Spleen (tissue), 11 donors: ENCODE data around the gene ELP5. TPM values are rescaled to one million over a fixed set of nuclear protein-coding genes. Genes with fewer than 3 reads are reported as not detected.
A peak's percentile ranks its signal among the peaks of the same experiment; 100 is the strongest.

Experiments used
- DNase-seq: peaks from one replicate; pipeline ENCODE4 v3.0.0-alpha.2; 2020
- H3K27ac ChIP-seq, 8 donors: fragments of 200-600 bp; sonication (generic) in 7 of 8; 1 replicate in 4 of 8; 2 replicates in 4 of 8; pipeline versions ENCODE4 v1.5.0 to v1.8.0; 2016 to 2021; ENCODE audit warnings: inconsistent platforms in 4 of 8, mild to moderate bottlenecking in 4 of 8, moderate library complexity in 1 of 8
- H3K27me3 ChIP-seq, 7 donors: fragments of 200-600 bp; sonication (generic) in 6 of 7; replicated peaks in 1 of 7; 1 replicate in 4 of 7; 2 replicates in 3 of 7; pipeline versions ENCODE4 v1.5.0 to v1.8.0; 2016 to 2021; ENCODE audit warnings: inconsistent platforms in 3 of 7, mild to moderate bottlenecking in 1 of 7
- H3K36me3 ChIP-seq, 6 donors: fragments of 200-600 bp; sonication (generic) in 5 of 6; 1 replicate in 4 of 6; 2 replicates in 2 of 6; pipeline versions ENCODE4 v1.5.0 to v1.8.0; 2016 to 2021; ENCODE audit warnings: inconsistent platforms in 2 of 6
- H3K4me1 ChIP-seq, 6 donors: fragments of 200-600 bp; sonication (generic) in 5 of 6; 1 replicate in 3 of 6; 2 replicates in 3 of 6; pipeline versions ENCODE4 v1.5.0 to v1.8.0; 2016 to 2021; ENCODE audit warnings: inconsistent platforms in 3 of 6
- H3K4me3 ChIP-seq, 8 donors: fragments of 200-600 bp; sonication (generic) in 7 of 8; 1 replicate in 4 of 8; 2 replicates in 4 of 8; pipeline versions ENCODE4 v1.5.0 to v1.8.0; 2016 to 2021; ENCODE audit warnings: inconsistent platforms in 4 of 8, mild to moderate bottlenecking in 4 of 8, moderate library complexity in 2 of 8
- H3K9me3 ChIP-seq, 8 donors: fragments of 200-600 bp; sonication (generic) in 7 of 8; 1 replicate in 4 of 8; 2 replicates in 4 of 8; pipeline versions ENCODE4 v1.5.0 to v1.8.0; 2016 to 2021; ENCODE audit warnings: inconsistent platforms in 4 of 8
- POLR2A ChIP-seq, 3 donors: fragments of 450-650 bp; IDR thresholded peaks; one replicate each; pipeline ENCODE4 v1.5.1; 2017; ENCODE audit warnings: antibody characterized with exemption in 3 of 3, mild to moderate bottlenecking in 1 of 3
- POLR2AphosphoS5 ChIP-seq, 3 donors: sonication (generic); formaldehyde crosslinking; IDR thresholded peaks; one replicate each; pipeline ENCODE4 v1.5.1; 2017; ENCODE audit warnings: antibody characterized with exemption in 3 of 3
- WGBS, 5 donors: extraction: QIAGEN DNeasy Blood & Tissue Kit in 3 of 5; methylation state at CpG; one replicate each; pipeline versions ENCODE4 v1.1.5 to v1.1.7; 2013 to 2018; 5-methylcytosine and 5-hydroxymethylcytosine counted together
- intact Hi-C: fragments of 100-400 bp; cut with DNase I; formaldehyde crosslinking; loops from one replicate; pipeline ENCODE4 v1.15.0; 2023; ENCODE audit warnings: low total_unique reads
- polyA plus RNA-seq, 3 donors: library from polyadenylated mRNA; stranded (reverse); fragments of 200-250 nt; gene quantifications; one replicate each; pipeline ENCODE4 v1.2.1, GENCODE V29; 2013
- total RNA-seq, 7 donors: library from RNA; depleted of rRNA in 3 of 7; stranded (reverse); fragments of >200 nt in 3 of 7; fragmentation: NEBNext Ultra II Directional in 4 of 7; extraction: Animal tissue kit (Norgen Biotek cat#: 25700) in 4 of 7; gene quantifications; one replicate each; pipeline versions ENCODE4 v1.1.0 to v1.2.1, GENCODE V29; 2016 to 2021
- TF ChIP-seq, protein P1 (sequence below), 11 experiments: fragments of 200-600 bp in 7 of 11; fragments of 450-650 bp in 4 of 11; sonication (generic) in 4 of 11; IDR thresholded peaks in 8 of 11; conservative IDR thresholded peaks in 3 of 11; 1 replicate in 7 of 11; 2 replicates in 4 of 11; pipeline versions ENCODE4 v1.4.0 to v1.8.0; 2016 to 2021; ENCODE audit warnings: antibody characterized with exemption in 11 of 11, inconsistent platforms in 4 of 11, mild to moderate bottlenecking in 1 of 11
- donor health status: healthy with polysubstance abuse.
- donor health status: DM: no; HTN: no; CAD: no; lungs with moderate emphysema.
- donor health status: DM: no; HTN: no; CAD: no.
- donor health status: Bipolar disorder and iron deficiency.
- donor health status: healthy.
- donor health status: DM: no; HTN: no; CAD: no.
- donor health status: DM: yes; HTN: yes; CAD: no.

ELP5 gene
- total and polyA plus RNA-seq, 10 donors = 22.1 to 40.3 (median 36.7) TPM

DNA sequence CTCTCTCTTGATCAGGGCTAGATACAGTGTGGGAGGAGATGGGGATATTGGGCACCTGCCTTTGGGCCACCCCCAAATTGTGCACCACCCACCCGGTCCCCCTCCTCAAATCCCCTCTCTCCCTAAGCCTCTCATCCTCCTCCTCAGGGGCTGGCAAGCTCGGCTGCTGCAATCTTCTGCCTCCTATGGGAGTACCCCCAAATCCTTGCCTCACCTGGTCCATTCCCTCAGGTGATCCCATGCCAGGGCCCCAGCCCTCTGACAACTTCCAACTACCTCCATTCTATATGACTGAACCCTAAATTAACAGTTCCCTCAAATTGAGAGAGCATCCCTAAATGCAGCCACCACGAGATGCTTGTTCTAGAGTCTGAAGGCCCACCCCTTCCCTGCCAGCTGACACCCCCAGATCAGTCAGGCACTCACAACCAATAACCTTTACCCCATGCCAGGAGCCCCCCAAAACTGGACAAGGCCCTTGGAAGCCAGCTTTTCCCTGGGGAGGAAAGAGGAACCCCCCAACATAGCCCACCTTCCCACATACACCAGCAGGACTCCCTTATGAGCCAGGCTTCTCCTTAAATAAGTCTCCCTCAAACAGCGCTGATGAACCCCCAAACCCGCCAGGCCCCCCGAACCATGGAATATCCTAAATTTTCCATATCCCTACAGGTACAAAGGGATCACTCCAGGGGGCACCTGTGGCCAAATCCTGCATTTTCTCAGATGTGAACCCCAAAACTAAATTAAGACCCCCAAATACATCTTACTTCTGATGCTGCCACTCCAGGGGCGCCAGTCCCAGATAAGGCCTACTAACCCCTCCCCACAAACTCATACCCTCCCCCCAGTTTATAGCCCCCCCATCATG lies 35.5 kb upstream of the ELP5 start:
- Histone ChIP-seq H3K4me3 (peak overlapping the region in 7 of 8 donors; percentile 20 to 87 (median 40)), H3K27me3 (no peaks in the 10 kb centered on the region), H3K9me3 (no peaks in the 10 kb centered on the region), H3K27ac (peak overlapping the region in 7 of 8 donors; percentile 61 to 99 (median 73)), H3K4me1 (peaks cover 45 to 85% (median 74%) of the 10 kb centered on the region in 6 donors), H3K36me3 (peaks cover 0 to 7% (median 0%) of the 10 kb centered on the region in 6 donors)
- WGBS, 5 donors = 22 to 28% (median 24%) methylated on average over 7 of the region's 7 CpGs
- no peak for DNase-seq
- TF ChIP-seq POLR2A (IDR thresholded peaks at IDR 0.05) (no peak), POLR2AphosphoS5 (IDR thresholded peaks at IDR 0.05) (no peak)
- TF ChIP-seq, protein P1, sequence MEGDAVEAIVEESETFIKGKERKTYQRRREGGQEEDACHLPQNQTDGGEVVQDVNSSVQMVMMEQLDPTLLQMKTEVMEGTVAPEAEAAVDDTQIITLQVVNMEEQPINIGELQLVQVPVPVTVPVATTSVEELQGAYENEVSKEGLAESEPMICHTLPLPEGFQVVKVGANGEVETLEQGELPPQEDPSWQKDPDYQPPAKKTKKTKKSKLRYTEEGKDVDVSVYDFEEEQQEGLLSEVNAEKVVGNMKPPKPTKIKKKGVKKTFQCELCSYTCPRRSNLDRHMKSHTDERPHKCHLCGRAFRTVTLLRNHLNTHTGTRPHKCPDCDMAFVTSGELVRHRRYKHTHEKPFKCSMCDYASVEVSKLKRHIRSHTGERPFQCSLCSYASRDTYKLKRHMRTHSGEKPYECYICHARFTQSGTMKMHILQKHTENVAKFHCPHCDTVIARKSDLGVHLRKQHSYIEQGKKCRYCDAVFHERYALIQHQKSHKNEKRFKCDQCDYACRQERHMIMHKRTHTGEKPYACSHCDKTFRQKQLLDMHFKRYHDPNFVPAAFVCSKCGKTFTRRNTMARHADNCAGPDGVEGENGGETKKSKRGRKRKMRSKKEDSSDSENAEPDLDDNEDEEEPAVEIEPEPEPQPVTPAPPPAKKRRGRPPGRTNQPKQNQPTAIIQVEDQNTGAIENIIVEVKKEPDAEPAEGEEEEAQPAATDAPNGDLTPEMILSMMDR (IDR thresholded peaks at IDR 0.05 in 8 of 11, conservative IDR thresholded peaks at IDR 0.05 in 3 of 11) = no peak
- intact Hi-C loops = no loop called here

DNA sequence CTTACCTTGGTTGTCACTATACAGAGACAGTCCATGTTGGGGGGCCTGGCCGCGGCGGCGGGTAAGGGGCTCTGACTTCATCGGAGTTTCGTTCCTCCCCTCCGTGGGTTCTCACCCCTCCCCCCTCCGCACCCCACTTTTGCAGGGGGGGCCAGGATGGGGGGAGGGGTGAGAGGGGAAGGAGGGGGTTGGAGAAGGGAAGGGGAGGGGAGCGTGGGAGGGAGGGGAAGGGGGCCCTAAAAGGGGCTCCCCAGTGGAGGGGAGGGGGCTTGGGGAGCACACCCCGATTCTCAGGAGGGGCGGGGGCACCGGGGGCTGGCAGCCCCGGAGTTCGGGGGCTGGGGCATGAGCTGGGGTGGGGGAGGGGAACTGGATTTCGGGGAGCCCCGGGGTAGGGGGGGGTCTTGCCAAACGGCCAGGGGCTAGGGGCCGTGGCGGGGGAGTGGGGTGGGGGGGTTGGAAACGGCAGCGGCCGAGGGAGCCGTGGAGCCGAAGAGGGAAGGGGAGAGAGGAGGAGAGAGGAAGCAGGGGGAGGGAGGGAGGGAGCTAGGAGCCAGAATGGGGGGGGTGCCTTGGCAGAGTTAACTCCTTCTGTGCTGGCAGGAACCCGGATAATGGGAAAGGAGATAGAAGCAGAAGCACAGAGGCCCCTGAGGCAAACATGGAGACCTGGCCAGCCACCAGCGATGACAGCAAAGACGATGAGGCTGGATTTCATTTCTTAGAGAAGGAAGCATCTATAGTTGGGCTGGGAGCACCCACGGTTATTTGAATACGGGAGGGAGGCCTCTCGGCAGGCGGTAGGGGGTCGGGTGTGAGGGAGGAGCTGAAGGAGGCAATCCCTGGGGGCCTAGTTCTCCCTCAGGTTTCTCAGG lies 34.7 kb upstream of the ELP5 start:
- H3K9me3 ChIP-seq = no peaks in the 10 kb centered on the region
- intact Hi-C loops = no loop called here
- peak overlapping the region; percentile 19 to 99 (median 72) for H3K27ac ChIP-seq
- WGBS, 5 donors = 2 to 4% (median 3%) methylated on average over 25 to 32 of the region's 32 CpGs
- H3K36me3 ChIP-seq = peaks cover 0 to 16% (median 4%) of the 10 kb centered on the region in 6 donors
- no peaks in the 10 kb centered on the region for H3K27me3 ChIP-seq
- H3K4me1 ChIP-seq = peaks cover 45 to 89% (median 81%) of the 10 kb centered on the region in 6 donors
- peak overlapping the region in 7 of 8 donors; percentile 20 to 87 (median 40) for H3K4me3 ChIP-seq
- no peak for DNase-seq
- TF ChIP-seq POLR2AphosphoS5 (IDR thresholded peaks at IDR 0.05) = no peak

DNA sequence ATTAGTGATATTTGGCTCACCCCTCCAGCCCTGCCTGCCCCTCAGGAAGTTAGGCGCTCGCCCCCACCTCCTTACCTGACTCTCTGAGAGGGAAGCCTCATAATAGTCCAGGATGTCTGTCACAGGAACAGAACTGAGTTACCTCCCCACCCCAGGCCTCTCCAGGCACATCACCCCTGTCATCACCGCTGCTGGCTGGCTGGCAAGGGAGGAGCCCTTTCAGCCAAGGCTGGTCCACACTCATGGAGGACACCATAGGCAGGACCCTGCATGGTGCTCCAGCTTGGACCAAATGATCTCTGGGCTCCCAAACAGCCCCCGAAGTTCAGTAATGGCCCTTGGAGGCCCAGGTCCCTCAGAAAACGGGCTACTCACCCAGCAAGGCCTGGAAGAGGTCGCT lies 33.8 kb upstream of the ELP5 start:
- Histone ChIP-seq H3K4me1 (peaks cover 45 to 95% (median 79%) of the 10 kb centered on the region in 6 donors), H3K36me3 (peaks cover 0 to 24% (median 13%) of the 10 kb centered on the region in 6 donors), H3K27me3 (no peaks in the 10 kb centered on the region), H3K9me3 (no peaks in the 10 kb centered on the region), H3K27ac (peak overlapping the region; percentile 19 to 99 (median 80)), H3K4me3 (peak overlapping the region in 4 of 8 donors; percentile 40 to 87 (median 50))
- TF ChIP-seq POLR2AphosphoS5 (IDR thresholded peaks at IDR 0.05) (peak in 1 of 3 donors; percentile 11), POLR2A (IDR thresholded peaks at IDR 0.05) (no peak)
- TF ChIP-seq, protein P1 (IDR thresholded peaks at IDR 0.05 in 8 of 11, conservative IDR thresholded peaks at IDR 0.05 in 3 of 11) = no peak
- no peak for DNase-seq
- WGBS, 5 donors = 53 to 73% (median 60%) methylated on average over 6 of the region's 6 CpGs
- intact Hi-C loops = no loop called here

DNA sequence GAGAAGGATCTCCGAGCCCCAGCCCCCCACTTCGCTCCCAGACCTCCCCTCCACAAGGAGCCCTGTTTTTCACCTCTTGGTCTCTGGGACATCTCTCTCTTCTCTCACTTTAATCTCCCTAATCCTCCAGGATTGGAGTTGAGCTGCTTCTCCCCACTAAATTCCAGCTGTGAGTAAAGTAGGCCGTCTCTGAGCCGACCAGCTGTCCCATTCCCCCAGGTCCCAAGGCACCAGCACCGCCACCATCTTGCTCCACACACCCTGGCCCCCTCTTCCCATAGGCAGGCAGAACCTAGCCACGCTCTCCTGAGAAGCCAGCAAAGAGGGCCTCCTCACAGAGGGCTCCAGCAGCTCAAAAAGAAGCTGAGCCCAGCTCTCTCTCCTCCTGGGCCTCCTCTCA lies 33.3 kb upstream of the ELP5 start:
- TF ChIP-seq POLR2A (IDR thresholded peaks at IDR 0.05) (no peak), POLR2AphosphoS5 (IDR thresholded peaks at IDR 0.05) (no peak)
- TF ChIP-seq, protein P1 (IDR thresholded peaks at IDR 0.05 in 8 of 11, conservative IDR thresholded peaks at IDR 0.05 in 3 of 11) = no peak
- Histone ChIP-seq H3K9me3 (no peaks in the 10 kb centered on the region), H3K4me3 (peak overlapping the region in 1 of 8 donors; percentile 92), H3K36me3 (peaks cover 0 to 30% (median 19%) of the 10 kb centered on the region in 6 donors), H3K27me3 (no peaks in the 10 kb centered on the region), H3K27ac (peak overlapping the region in 6 of 8 donors; percentile 91 to 99 (median 96)), H3K4me1 (peaks cover 45 to 89% (median 74%) of the 10 kb centered on the region in 6 donors)
- intact Hi-C loops = no loop called here
- 75 to 89% (median 77%) methylated on average over 6 of the region's 6 CpGs for WGBS, 5 donors
- DNase-seq = no peak
